KOPT-K1 (cell line): ENCODE data around the gene PABPN1.
A peak's percentile ranks its signal among the peaks of the same experiment; 100 is the strongest.
"Not testable (repeated sequence)": the region's sequence is repeated elsewhere in the genome, so short reads cannot be mapped to it uniquely, and the experiment has no call there.

Source experiments
- H3K27ac ChIP-seq: fragments of 200-600 bp; sonication (generic); 2 replicates; pipeline ENCODE4 v1.5.1; 2016; ENCODE audit warnings: antibody characterized with exemption, mild to moderate bottlenecking, low read depth, low read length; ENCODE audit not compliant: poor library complexity, severe bottlenecking
- H3K36me3 ChIP-seq: fragments of 200-600 bp; sonication (generic); 2 replicates; pipeline ENCODE4 v1.5.1; 2017; ENCODE audit warnings: antibody characterized with exemption, mild to moderate bottlenecking, low read length, moderate library complexity; ENCODE audit not compliant: insufficient read depth
- H3K9me3 ChIP-seq: fragments of 200-600 bp; sonication (generic); 2 replicates; pipeline ENCODE4 v1.5.1; 2017; ENCODE audit warnings: antibody characterized with exemption, low read length, mild to moderate bottlenecking; ENCODE audit not compliant: insufficient read depth, poor library complexity, severe bottlenecking

The PABPN1 gene, protein sequence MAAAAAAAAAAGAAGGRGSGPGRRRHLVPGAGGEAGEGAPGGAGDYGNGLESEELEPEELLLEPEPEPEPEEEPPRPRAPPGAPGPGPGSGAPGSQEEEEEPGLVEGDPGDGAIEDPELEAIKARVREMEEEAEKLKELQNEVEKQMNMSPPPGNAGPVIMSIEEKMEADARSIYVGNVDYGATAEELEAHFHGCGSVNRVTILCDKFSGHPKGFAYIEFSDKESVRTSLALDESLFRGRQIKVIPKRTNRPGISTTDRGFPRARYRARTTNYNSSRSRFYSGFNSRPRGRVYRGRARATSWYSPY

DNA sequence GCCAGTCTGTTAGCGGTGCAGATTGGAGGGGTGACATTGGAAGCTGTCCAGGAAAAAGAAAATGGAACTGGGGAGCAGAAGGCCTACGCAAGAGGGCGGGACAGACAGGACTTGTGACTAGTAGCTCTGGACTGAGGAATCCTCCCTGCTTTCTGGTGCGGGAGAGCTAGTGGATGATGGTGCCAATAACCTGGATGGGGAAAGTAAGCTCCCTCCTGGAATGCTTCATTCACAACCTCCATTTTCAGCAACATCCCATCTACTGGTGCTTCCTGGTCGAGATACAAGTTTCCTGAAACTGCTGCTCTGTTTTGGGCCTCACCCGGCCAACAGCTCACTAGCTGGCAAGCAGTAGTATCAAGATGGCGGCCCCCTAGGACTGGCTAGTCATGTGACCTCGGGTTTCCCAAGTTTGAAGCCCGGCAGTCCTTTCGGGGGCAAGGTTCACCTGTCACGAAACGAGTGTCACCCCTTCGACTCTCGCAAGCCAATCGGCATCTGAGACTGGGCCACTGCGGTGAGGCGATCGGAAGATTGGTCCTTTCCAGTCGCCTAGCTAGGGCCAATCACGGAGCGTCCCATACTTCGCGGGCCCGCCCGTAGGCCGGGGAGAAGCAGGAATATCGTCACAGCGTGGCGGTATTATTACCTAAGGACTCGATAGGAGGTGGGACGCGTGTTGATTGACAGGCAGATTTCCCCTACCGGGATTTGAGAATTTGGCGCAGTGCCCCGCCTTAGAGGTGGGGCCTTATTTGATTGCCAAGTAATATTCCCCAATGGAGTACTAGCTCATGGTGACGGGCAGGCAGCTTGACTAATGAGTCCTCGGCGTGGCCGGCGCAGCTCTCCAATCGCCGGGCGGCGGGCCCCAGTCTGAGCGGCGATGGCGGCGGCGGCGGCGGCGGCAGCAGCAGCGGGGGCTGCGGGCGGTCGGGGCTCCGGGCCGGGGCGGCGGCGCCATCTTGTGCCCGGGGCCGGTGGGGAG lies at the start of gene PABPN1:
PABPN1 (plus strand) TSS at position 874 of the 988 bp plus-strand sequence; CDS start at position 887, 13 bp downstream.
- Histone ChIP-seq H3K9me3 (no peaks in the 10 kb centered on the region), H3K27ac (peak within 1 kb of the TSS; percentile 75), H3K36me3 (peaks cover 33% of the 10 kb centered on the region)

DNA sequence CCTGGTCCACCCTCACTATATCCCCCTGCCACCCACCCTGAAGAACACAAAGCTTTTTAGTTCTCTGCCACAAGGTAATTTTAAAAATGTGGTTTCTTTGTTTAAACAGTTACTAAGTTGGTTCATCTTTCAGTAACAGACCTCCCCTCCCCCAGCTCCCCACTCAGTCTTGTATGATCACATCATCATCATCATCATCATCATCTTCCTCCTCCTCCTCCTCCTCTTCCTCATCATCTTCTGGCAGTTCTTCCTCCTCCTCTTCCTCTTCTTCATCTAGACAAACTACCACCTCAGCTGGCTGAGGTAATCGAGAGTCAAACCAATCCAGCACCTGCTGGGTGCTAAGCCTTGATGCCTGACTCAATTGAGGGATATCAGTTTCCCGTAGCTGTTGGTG lies 45.8 kb upstream of the PABPN1 start:
- H3K36me3 ChIP-seq: no peaks in the 10 kb centered on the region
- H3K9me3 ChIP-seq: no peaks in the 10 kb centered on the region
- H3K27ac ChIP-seq: no peak overlapping the region

DNA sequence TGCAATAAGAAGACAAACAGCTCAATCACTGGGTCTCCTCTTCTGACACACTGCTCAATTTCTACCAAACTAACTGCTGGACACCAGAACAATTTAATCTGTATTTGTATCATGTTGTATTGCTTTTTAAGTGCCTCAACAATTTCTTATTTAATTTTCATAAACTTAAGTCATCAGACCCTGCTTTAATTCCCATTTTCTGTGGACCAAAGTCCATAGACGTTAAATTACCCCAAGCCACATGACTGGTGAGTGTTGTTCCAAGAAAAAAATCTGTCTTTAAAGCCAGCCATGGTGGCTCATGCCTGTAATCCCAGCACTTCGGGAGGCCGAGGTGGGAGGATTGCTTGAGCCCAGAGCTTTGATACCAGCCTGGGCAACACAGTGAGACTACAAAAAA lies 44.1 kb upstream of the PABPN1 start:
- H3K9me3 ChIP-seq: no peaks in the 10 kb centered on the region
- H3K27ac ChIP-seq: no peak overlapping the region
- no peaks in the 10 kb centered on the region for H3K36me3 ChIP-seq

DNA sequence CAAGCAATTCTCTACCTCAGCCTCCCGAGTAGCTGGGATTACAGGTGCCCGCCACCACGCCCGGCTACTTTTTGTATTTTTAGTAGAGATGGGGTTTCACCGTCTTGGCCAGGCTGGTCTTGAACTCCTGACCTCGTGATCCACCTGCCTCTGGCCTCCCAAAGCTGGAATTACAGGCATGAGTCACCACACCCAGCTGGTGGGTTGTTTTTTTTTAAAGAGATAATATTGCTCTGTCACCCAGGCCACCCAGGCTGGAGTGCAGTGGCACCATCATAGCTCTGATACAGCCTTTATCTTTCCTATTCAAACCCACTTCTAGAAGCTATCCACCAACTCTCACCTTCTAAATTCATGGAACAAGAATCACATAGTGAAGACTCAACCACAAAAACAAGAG lies 43.3 kb upstream of the PABPN1 start:
- not testable (repeated sequence) for H3K9me3 ChIP-seq, H3K36me3 ChIP-seq, H3K27ac ChIP-seq

DNA sequence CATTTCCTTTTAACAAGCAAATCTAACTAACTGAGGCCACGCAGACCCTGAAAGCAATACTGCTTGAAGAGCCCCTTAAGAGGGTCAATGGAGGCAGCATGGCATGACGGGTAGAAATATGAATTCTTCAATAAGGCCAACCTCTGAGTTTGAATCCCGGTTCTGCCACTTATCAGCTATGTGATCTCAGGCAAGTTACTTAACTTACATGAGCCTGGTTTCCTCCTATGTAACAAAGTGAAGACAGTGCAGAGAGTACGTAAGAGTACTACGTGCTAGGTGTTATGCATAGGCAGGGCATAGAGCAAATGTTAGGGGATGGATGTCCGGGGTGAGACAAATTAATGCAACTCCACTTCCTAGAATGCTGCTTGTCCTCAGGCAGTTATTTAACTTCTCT lies 40.0 kb upstream of the PABPN1 start:
- Histone ChIP-seq H3K27ac (no peak overlapping the region), H3K36me3 (no peaks in the 10 kb centered on the region), H3K9me3 (no peaks in the 10 kb centered on the region)

DNA sequence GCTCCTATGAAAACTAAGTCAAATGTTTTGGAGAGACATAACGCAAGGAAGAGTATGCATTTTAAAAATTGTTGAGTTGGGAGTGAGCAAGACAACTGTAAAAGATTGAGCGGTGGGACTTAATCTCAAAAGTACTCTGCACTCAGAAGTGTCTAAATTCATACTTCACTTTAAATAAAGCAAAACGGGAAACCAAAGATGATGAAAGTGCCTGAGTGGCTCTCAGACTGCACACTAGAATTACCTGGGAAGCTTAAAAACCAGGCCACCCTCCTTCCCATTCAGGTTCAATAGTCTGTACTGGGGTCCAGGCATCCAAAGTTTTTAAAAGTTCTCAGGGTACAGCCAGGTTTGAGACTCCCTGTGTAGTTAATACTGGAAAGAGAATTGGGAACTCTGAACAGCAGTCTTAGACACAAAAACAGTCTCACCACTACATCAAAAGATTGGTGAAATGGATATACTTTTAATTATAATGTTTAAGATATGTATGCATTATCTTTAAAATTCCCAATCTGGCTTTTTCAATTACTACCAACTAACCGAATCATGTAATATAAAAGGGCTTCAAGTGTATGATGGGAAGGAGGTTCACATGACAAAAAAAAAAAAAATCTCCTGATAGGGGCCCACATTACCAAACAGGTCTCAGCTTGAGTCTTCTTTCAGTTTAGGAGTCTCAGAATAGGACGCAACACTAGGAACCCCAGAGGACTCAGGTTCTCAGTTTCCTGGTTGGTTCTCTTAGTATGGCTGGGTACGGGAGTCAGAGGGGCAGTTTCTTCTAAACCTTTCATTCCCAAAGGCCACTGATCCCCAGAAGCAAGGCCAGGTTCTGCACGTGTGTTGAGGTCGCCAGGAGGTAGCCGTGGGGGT lies 36.4 kb upstream of the PABPN1 start:
- Histone ChIP-seq H3K36me3 (no peaks in the 10 kb centered on the region), H3K9me3 (no peaks in the 10 kb centered on the region), H3K27ac (peak overlapping the region; percentile 71)

DNA sequence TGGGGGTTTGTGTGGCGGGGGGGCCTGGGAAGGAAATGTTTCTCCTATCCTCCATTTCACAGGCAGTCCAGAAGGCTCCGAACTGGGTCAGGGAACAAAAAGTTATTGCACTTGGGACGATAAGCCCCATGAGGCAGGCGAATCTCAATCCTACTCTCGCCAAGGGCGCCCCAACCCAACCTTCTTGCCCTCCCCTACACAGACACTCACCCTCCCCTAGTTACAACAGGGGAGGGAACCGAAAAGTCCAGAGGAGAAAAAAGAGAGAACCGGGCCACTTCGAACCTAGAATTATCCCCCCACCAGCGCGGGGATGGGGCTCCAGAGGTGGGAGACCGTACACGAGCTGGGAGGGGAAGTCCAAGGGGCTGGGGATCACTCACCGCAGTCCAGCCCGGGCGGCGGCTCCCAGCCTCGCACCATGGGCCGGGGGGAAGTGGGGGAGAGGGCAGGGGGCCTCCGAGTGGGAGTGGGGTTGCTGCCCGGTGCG lies 35.7 kb upstream of the PABPN1 start:
- H3K27ac ChIP-seq: peak overlapping the region; percentile 71
- H3K9me3 ChIP-seq: no peaks in the 10 kb centered on the region
- no peaks in the 10 kb centered on the region for H3K36me3 ChIP-seq

DNA sequence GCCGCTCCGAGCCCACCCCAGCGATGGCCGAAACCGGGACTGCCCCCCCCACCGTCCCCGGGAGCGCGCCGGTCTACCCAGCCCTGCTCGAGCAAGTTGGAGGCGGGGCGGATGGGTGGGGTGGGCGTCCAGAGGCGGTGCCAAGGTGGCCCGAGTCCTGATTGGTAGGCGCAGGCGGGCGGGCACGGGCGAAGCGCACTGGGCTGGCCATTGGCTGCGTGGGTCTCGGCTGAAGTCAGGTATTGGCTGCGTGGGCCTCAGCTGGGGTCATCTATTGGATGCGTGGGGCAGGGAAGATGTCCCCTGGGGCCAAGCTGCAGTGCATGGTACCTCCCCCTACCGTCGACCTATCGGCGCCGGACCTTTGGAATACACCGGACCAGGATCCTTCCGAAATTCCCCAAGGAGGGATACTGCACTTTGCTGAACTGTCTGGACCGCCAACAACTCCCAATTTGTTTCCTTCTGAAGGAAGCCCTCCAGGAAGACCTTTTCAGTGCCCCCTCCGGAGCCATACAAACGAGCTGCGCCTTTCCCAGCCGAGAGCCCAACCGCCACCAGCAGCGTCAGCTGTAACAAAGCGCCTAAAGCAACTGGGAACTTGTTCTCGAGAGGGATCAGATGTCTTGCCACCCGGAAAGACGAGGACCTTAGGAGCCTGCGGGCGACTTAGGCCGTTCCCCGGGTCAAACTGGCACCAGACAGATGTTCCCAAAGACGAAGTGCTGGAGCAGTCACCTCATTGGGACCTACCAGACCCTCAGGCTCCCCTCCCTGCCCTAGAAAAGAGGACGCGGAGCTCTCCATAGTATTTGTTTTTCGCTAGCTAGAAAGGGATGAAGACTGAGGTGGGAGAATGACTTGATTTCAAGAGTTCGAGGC lies 35.0 kb upstream of the PABPN1 start, which contains the start of gene HOMEZ:
HOMEZ (minus strand) TSS at position 113 of the 882 bp plus-strand sequence. CDS start 180 bp downstream, outside the sequence.
- Histone ChIP-seq H3K36me3 (no peaks in the 10 kb centered on the region), H3K27ac (peak within 1 kb of the TSS; percentile 71), H3K9me3 (no peaks in the 10 kb centered on the region)

DNA sequence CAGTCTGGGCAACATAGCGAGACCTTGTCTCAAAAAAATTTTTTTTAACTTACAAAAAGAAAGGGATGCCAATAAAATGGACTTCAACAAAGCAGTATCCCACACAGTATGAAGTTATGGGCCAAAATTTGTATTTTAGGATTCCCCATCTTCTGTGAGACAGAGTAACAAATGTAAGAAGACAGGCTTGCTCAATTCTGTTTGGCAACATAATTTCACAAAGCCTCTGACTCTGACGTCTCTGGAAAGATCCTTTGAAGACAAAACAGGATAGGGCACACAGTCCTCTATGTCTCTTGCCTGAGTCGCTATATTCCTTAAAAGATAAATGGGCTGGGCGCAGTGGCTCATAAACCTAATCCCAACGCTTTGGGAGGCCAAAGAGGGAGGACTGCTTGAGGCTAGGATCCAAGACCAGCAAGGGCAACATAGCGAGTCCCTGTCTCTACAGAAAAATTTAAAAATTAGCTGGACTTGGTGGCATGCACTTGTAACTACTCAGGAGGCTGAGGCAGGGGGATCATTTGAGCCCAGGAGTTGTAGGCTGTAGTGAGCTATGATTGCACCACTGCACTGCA lies 34.3 kb upstream of the PABPN1 start:
- Histone ChIP-seq H3K27ac (peak overlapping the region; percentile 71), H3K9me3 (no peaks in the 10 kb centered on the region), H3K36me3 (no peaks in the 10 kb centered on the region)

DNA sequence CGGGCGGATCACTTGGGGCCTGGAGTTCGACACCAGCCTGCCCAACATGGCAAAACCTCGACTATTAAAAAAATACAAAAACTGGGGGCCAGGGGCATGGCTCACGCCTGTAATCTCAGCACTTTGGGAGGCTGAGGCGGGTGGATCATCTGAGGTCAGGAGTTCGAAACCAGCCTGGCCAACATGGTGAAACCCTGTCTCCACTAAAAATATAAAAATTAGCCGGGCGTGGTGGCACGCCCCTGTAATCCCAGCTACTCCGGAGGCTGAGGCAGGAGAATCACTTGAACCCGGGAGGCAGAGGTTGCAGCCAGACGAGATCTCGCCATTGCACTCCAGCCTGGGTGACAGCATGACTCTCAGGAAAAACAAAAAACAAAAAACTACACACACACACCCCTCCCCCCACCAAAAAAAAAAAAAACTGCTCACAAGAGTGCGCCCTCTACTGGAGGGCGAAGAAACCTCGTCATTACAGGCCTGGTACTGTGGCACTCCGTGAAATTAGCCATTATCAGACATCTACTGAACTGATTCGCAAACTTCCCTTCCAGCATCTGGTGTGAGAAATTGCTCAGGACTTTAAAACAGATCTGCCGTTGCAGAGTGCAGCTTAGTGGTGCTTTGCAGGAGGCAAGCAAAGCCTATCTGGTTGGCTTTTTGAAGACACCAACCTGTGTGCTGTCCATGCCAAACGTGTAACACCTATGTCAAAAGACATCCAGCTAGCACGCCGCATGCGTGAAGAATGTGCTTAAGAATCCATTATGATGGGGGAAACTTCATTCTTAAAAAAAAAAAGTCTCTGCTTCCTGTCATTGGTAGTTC lies 26.3 kb upstream of the PABPN1 start:
- no peaks in the 10 kb centered on the region for H3K9me3 ChIP-seq
- no peak overlapping the region for H3K27ac ChIP-seq

DNA sequence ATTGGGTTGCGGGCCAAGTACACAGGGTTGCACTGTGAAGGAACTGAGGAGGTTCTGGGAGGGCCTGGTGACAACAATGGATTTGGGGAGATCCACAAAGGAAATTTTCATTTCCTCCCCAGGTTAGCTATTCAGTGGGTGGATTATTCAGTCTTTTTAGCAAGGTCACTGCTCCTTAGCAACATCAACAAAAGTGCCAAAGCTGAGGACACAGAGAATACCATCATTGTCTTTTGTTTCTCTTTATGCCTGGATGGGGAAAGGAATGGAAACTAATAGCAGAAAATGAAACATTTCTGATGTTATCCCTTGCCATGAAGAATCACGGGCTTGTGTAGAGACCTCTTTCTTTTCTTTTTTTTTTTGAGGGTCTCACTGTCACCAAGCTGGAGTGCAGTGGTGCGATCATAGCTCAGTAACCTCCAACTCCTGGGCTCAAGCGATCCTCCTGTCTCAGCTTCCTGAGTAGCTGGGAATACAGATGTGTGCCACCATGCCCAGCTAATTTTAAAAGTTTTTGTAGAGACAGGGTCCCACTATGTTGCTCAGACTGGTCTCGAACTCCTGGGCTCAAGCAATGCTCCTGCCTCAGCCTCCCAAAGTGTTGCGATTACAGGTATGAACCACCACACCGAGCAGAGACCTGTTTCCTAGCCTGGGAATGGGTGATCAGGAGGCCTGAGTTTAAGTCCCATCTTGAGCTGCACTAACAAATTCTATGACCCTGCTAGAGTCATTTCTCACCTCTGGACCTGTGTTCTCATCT lies 25.1 kb upstream of the PABPN1 start:
- no peak overlapping the region for H3K27ac ChIP-seq
- H3K9me3 ChIP-seq: no peaks in the 10 kb centered on the region
- peaks cover 35% of the 10 kb centered on the region for H3K36me3 ChIP-seq

More for the DNA sequence above, 26.3 kb upstream of the PABPN1 start:
- peaks cover 35% of the 10 kb centered on the region for H3K36me3 ChIP-seq

DNA sequence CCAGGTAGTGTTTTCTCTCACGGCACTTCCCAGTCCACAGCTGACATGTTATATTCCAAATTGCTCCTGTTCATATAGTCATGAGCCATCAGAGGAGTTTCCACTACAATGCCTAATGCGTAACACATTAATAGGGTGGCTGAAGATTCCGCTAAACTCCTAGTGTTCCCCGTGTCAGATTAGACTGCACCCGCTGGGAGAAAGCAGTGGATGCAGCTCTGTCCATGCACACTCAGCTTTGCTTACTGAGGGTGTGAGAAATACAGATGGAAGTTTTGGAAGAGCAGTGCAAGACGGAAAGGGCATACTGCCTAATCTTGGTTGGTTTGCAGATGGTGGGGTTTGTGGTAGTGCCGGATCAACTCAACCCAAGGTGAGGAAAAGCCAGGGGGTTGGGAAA lies 24.2 kb upstream of the PABPN1 start:
- Histone ChIP-seq H3K36me3 (peaks cover 35% of the 10 kb centered on the region), H3K9me3 (no peaks in the 10 kb centered on the region)

More for the DNA sequence above, 24.2 kb upstream of the PABPN1 start:
- no peak overlapping the region for H3K27ac ChIP-seq
